NCI-H2171 treated with DMSO at 0.1 percent for 48 hours (cell line): ENCODE results near the gene GFAP.

Experiments used
- DNase-seq: peaks from one replicate; lab custom pipeline; 2025; lab: John Stamatoyannopoulos, UW

Gene GFAP

DNA sequence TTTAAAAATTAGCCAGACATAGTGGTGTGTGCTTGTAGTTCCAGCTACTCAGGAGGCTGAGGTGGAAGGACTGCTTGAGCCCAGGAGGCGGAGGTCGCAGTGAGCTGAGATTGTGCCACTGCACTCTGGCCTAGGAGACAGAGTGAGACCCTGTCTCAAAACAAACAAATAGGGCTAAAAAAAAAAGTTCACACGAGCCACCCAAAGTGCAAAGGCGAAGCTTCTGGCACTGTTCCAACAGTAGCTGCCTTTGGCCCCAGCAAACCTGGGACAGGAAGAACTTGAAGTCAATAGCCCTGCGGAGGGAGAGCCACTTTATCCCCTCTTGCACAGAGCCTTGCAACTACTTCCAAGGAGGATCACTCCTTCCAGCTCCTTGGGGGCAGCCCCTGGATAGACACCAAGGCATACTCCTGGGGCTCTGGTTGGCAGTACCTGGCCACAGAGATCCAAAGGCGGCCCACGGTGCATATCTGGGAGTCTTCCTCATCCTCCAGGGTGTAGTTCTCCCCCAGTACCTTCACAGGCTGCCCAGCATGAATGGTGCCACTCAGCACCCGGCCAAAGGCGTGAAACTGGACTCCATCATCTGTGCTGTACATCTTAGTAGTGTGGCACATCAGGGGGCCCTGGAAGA is 52.9 kb downstream of the GFAP start:
- DNase-seq = no peak

DNA sequence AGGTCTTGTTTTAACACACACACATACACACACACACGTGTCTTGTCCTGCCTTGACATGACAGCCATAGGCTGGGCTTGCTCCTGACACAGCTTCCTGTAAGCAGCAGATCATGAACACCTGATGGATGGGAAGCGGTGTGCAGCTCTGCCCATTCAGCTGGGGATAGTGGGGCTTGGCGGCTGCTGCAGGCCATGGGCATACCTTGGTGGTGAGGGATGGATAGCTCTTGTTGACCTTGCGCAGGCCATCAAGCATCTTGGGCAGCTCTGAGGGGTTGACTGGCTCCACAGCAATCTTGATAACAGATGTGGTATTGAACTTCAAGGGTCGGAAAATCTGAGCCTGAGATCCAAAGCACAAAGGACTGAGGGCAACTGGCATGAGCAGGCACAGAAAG is 55.6 kb downstream of the GFAP start:
- no peak for DNase-seq

DNA sequence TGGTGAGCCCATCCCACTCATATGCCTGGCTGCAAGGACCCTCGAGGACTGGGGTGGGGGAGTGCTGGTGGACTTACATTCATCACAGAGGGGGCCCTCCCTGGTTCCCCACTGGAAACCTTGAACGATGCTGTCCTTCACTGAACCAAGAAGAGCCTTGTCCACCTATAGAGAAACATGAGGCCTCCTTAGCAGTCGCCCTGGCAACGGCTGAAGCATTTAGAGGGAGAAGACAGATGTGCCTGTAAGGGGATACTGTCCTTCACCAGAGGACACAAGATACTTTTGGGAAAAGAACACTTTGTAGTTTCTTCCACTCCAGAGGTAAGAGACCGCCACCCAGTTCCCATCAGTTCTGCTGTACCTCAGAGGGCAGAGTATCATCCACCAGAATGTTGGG is 61.1 kb downstream of the GFAP start:
- no peak for DNase-seq
